ENCODE data around the gene DUSP19.

The DUSP19 gene

GRCh38 chr2:183148955-183149354, 70.4 kb downstream of the DUSP19 start:
- no peak for ATAC-seq
- Mint-ChIP-seq H3K4me1 (peaks cover 8% of the 10 kb centered on the region), H3K4me3 (no peak overlapping the region), H3K36me3 (peaks cover 80% of the 10 kb centered on the region), H3K27me3 (no peaks in the 10 kb centered on the region), H3K27ac (no peak overlapping the region), H3K9me3 (no peaks in the 10 kb centered on the region)

- Mint-ChIP-seq H3K4me3 (no peak overlapping the region), H3K4me1 (peaks cover 8% of the 10 kb centered on the region), H3K27me3 (no peaks in the 10 kb centered on the region), H3K27ac (no peak overlapping the region), H3K36me3 (peaks cover 80% of the 10 kb centered on the region), H3K9me3 (peaks cover 2% of the 10 kb centered on the region)
- no peak for ATAC-seq
These were observed 70.9 kb downstream of the DUSP19 start for GRCh38 chr2:183149489-183149888.
